GM12864 (cell line): ENCODE measurements around the gene RPEL1.

Source experiments
- DNase-seq: peaks from one replicate; pipeline ENCODE4 v3.0.0-alpha.2; 2011; ENCODE audit warnings: low read depth
- H3K4me3 ChIP-seq: 2 replicates; pipeline ENCODE4 v1.5.1; 2011; ENCODE audit warnings: mild to moderate bottlenecking, low read depth, low read length, control low read depth
- CTCF ChIP-seq: IDR thresholded peaks from 2 replicates; pipeline ENCODE4 v1.5.1; 2011; ENCODE audit warnings: low read depth, mild to moderate bottlenecking, moderate library complexity, low read length, control low read depth, inconsistent platforms; ENCODE audit errors: missing control alignments

RPEL1 gene

GRCh38 chr10:103225939-103226338, 19.7 kb upstream of the RPEL1 start:
- no peak overlapping the region for H3K4me3 ChIP-seq
- DNase-seq = no peak
- no peak for TF ChIP-seq CTCF

- TF ChIP-seq CTCF = no peak
- no peak overlapping the region for H3K4me3 ChIP-seq
- no peak for DNase-seq
These were observed 18.3 kb upstream of the RPEL1 start for GRCh38 chr10:103227416-103227815.

GRCh38 chr10:103231047-103231551, 14.6 kb upstream of the RPEL1 start:
- DNase-seq = no peak
- H3K4me3 ChIP-seq = no peak overlapping the region
- TF ChIP-seq CTCF = no peak

- no peak overlapping the region for H3K4me3 ChIP-seq
- no peak for TF ChIP-seq CTCF
- DNase-seq = no peak
These were observed 13.5 kb upstream of the RPEL1 start for GRCh38 chr10:103232131-103232673.

GRCh38 chr10:103232772-103233488, 12.8 kb upstream of the RPEL1 start:
- no peak overlapping the region for H3K4me3 ChIP-seq
- TF ChIP-seq CTCF = no peak
- DNase-seq = no peak

GRCh38 chr10:103235775-103236174, 9.9 kb upstream of the RPEL1 start:
- DNase-seq = no peak
- no peak for TF ChIP-seq CTCF

More at GRCh38 chr10:103235775-103236174, 9.9 kb upstream of the RPEL1 start:
- H3K4me3 ChIP-seq = no peak overlapping the region
